ENCODE data around the gene BMP7. TPM values are rescaled to one million over a fixed set of nuclear protein-coding genes. Genes with fewer than 3 reads are reported as not detected.
"Not testable (repeated sequence)": the region's sequence is repeated elsewhere in the genome, so short reads cannot be mapped to it uniquely, and the experiment has no call there.

Gene BMP7
- total RNA-seq, 4 donors from 2014 or later: 34.0 to 113 (median 80.2) TPM

DNA sequence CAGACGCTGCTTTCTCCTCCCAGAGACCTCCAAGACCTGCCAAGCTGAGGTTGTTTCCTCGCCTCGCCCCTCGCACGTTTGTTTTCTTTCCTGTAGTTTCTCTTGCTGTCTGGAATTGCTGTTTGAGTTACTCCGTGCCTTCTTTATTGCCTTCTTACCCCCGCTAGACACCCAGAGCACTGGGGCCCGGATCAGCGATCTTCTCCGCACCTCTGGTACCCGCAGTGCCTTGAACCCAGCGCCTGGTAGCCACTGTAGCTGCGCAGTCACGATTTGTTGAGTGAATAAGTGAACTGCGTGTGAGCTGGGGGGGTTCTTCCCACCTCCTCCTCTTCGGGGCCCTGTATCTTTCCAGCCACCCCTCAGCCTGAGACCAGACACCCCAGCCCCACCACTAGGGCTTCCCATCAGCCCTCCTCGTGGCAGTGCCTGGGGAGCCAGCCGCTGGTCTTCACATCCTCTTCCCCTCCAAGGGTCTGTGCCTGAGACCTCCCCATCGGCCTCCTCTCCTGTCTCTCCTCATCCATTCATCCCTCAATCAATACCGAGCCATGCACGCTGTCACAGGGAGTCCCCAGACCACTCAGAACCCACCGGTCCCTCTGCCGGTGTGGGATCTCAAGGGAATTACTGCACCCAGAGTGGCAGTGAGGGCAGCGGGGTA, 849 bp upstream of the BMP7 start:
- Histone ChIP-seq H3K27me3 (no peaks in the 10 kb centered on the region), H3K27ac (no peak overlapping the region), H3K4me3 (replicated peaks in 1 of 3) (peak overlapping the region in 2 of 3 donors; percentile 58 to 79), H3K36me3 (no peaks in the 10 kb centered on the region), H3K4me1 (peaks cover 17 to 24% of the 10 kb centered on the region in 2 donors), H3K9me3 (no peaks in the 10 kb centered on the region)
- TF ChIP-seq, protein P1, sequence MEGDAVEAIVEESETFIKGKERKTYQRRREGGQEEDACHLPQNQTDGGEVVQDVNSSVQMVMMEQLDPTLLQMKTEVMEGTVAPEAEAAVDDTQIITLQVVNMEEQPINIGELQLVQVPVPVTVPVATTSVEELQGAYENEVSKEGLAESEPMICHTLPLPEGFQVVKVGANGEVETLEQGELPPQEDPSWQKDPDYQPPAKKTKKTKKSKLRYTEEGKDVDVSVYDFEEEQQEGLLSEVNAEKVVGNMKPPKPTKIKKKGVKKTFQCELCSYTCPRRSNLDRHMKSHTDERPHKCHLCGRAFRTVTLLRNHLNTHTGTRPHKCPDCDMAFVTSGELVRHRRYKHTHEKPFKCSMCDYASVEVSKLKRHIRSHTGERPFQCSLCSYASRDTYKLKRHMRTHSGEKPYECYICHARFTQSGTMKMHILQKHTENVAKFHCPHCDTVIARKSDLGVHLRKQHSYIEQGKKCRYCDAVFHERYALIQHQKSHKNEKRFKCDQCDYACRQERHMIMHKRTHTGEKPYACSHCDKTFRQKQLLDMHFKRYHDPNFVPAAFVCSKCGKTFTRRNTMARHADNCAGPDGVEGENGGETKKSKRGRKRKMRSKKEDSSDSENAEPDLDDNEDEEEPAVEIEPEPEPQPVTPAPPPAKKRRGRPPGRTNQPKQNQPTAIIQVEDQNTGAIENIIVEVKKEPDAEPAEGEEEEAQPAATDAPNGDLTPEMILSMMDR (IDR thresholded peaks at IDR 0.05): no peak
- no peak for TF ChIP-seq POLR2A (IDR thresholded peaks at IDR 0.05)
- 40 to 44% methylated on average over 24 of the region's 24 CpGs for WGBS, 2 donors
- intact Hi-C loops (cut with DNase I): no loop called here
- DNase-seq: no peak

DNA sequence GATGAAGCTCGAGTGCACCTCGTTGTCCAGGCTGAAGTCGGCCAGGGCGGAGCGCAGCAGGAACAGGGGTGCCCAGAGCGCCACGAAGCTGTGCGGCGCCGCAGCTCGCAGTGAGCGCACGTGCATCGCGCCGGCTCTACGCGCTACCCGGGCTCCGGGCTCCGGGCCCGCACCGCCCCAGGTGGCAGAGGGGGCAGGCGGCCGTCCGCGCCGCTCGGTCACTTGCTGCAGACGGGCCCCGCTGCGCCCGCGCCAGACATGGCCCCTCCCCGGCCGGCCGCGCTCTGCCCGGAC, 497 bp downstream of the BMP7 start:
- Histone ChIP-seq H3K4me3 (replicated peaks in 1 of 3) (peak overlapping the region; percentile 55 to 79 (median 58)), H3K36me3 (no peaks in the 10 kb centered on the region), H3K9me3 (no peaks in the 10 kb centered on the region), H3K27ac (peak overlapping the region; percentile 89 to 95 (median 91)), H3K27me3 (no peaks in the 10 kb centered on the region), H3K4me1 (peaks cover 31 to 33% of the 10 kb centered on the region in 2 donors)
- TF ChIP-seq, protein P1 (IDR thresholded peaks at IDR 0.05): no peak
- TF ChIP-seq POLR2A (IDR thresholded peaks at IDR 0.05): no peak
- intact Hi-C loops (cut with DNase I): no loop called here
- DNase-seq: peak in 1 of 2 donors; percentile 49
- WGBS, 2 donors: no CpG with 5 or more reads among the region's 39 CpGs

DNA sequence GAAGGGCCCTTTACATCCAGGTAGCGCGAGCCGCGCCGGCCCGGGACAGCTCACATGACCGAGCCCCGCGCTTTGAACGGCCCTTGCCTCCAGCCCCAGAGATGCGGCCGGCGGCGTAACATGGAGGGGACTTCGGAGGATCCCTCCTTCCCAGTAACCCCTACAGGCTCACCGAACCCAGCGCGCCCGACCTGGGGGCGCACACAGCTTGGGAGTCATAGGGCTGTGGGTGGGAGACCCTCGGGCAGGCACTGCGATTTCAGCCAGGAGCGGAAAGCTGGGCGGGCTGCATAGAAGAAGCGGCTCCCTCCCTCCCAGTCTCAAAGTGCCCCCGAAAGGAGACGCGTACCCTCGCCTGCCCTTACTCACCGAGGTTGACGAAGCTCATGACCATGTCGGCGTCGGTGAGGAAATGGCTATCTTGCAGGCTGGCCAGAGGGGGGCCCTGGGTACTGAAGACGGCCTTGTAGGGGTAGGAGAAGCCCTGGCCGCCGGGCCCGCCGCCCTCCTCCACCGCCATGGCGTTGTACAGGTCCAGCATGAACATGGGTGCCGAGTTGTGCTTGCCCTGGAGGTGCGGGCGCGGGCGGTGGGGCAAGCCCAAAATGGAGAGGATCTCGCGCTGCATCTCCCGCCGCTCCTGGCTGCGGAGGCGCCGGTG, 975 bp downstream of the BMP7 start:
- Histone ChIP-seq H3K36me3 (no peaks in the 10 kb centered on the region), H3K4me1 (peaks cover 36% of the 10 kb centered on the region in 2 donors), H3K4me3 (replicated peaks in 1 of 3) (peak overlapping the region; percentile 55 to 79 (median 58)), H3K27me3 (no peaks in the 10 kb centered on the region), H3K27ac (peak overlapping the region; percentile 89 to 95 (median 91)), H3K9me3 (no peaks in the 10 kb centered on the region)
- 0 to 1% methylated on average over 1 to 15 of the region's 53 CpGs for WGBS, 2 donors
- peak; percentile 59 to 60 for DNase-seq
- intact Hi-C loops (cut with DNase I): no loop called here
- no peak for TF ChIP-seq POLR2A (IDR thresholded peaks at IDR 0.05)
- TF ChIP-seq, protein P1 (IDR thresholded peaks at IDR 0.05): peak in 1 of 6 experiments; percentile 7

DNA sequence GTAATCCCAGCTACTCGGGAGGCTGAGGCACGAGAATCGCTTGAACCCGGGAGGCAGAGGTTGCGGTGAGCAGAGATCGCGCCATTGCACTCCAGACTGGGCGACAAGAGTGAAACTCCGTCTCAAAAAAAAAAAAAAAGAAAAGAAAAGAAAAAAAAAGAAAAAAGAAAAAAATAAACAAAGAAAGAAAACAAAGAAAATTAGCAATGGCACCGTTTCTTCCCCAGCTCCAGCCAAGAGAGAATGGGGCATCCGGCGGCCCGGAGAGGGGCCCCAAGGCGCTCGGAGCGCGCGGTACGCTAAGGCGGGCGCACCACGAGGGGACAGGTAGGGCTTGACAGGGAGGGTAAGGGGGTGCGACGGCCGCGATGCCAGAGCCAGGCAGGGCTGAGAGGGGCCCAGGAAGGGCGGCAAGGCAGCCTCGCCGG, 1.5 kb downstream of the BMP7 start:
- peak overlapping the region; percentile 89 to 95 (median 91) for H3K27ac ChIP-seq
- peak overlapping the region; percentile 55 to 79 (median 58) for H3K4me3 ChIP-seq (replicated peaks in 1 of 3)
- 3 to 6% methylated on average over 26 to 29 of the region's 29 CpGs for WGBS, 2 donors
- H3K27me3 ChIP-seq; H3K9me3 ChIP-seq; intact Hi-C loops (cut with DNase I); H3K36me3 ChIP-seq: not testable (repeated sequence)
- DNase-seq: peak in 1 of 2 donors; percentile 66
- peaks cover 41 to 42% of the 10 kb centered on the region in 2 donors for H3K4me1 ChIP-seq

DNA sequence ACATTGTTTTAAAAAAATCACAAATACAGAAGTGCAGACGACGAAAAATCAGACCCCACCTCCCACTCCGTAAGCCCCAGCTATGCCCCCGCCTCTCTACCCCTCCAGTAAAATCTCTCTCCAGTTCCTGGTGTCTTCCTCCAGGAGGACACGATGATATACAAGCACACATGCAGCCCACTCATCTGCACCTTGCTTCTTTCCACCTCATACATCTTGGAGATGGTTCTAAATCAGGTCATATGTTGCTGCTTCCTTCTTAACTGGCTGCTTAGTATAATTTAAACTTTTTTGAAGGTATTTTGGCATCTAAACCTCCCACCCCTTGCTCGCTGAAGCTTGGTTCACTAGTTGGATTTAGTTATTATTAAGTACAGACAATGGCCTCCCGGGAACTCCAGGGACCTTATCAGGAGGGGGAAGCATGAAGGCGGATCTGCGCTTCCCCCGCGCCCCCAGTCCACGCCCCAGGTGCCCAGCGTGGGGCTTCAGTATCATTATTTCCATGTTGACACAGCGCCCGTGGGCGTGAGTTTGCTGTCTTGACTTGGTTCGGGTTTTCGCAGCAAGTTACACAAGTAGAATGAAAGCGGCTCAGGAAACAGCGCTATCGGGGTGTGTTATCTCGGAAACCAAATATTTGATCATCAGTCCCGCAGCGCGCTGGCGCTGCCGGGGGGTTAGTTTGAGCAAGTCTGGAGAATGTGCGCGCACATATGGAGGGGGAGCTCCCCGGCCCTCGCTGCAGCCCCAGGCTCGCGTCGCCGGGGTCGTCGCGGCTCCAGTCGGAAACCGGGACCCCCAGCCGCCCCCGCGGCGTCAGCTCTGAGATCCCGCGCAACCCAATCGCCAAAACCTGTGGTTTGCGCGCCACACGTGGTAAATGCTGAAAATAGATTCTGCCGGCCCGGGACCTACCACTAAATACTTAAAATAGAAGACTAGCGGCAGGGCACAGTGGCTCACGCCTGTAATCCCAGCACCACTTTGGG, 2.3 kb downstream of the BMP7 start:
- peak in 1 of 2 donors; percentile 49 for DNase-seq
- intact Hi-C loops (cut with DNase I): no loop called here
- Histone ChIP-seq H3K4me3 (replicated peaks in 1 of 3) (peak overlapping the region; percentile 47 to 58 (median 55)), H3K4me1 (peaks cover 45 to 47% of the 10 kb centered on the region in 2 donors), H3K27me3 (no peaks in the 10 kb centered on the region), H3K9me3 (no peaks in the 10 kb centered on the region), H3K27ac (peak overlapping the region; percentile 89 to 95 (median 91)), H3K36me3 (no peaks in the 10 kb centered on the region)
- WGBS, 2 donors: 10 to 12% methylated on average over 24 to 27 of the region's 54 CpGs
- TF ChIP-seq, protein P1 (IDR thresholded peaks at IDR 0.05): peak in 1 of 6 experiments; percentile 26
- peak in 1 of 2 donors; percentile 31 for TF ChIP-seq POLR2A (IDR thresholded peaks at IDR 0.05)

Data from thyroid gland (tissue), 4 donors.